Measurements from ENCODE around the gene MAML1. TPM values are rescaled to one million over a fixed set of nuclear protein-coding genes. Genes with fewer than 3 reads are reported as not detected.

The MAML1 gene
- total and polyA plus RNA-seq, 4 donors: 6.7 to 34.5 (median 20.5) TPM

- H3K36me3 ChIP-seq (ENCODE audit: control insufficient read depth in 4 of 4, insufficient read depth in 4 of 4, low read length in 4 of 4): peaks cover 0 to 16% (median 9%) of the 10 kb centered on the region in 4 donors
- peaks cover 0 to 2% (median 0%) of the 10 kb centered on the region in 4 donors for H3K9me3 ChIP-seq (ENCODE audit: control insufficient read depth in 4 of 4, insufficient read depth in 3 of 4, low read length in 3 of 4)
- peak overlapping the region in 1 of 2 donors; percentile 74 for H3K27ac ChIP-seq (ENCODE audit: low read depth in 1 of 2, low read length in 1 of 2)
- no peak overlapping the region for H3K4me3 ChIP-seq
- DNase-seq (peak; percentile 70 to 82 (median 75)), ATAC-seq (ENCODE audit: insufficient read depth, low FRiP score) (peak; percentile 67)
- TF ChIP-seq CTCF (IDR thresholded peaks at IDR 0.05; ENCODE audit: control extremely low read depth, extremely low read depth): peak; percentile 86
- 23 to 29% methylated on average over 10 of the region's 10 CpGs for WGBS, 2 donors
- H3K27me3 ChIP-seq (ENCODE audit: control insufficient read depth in 3 of 3, insufficient read depth in 3 of 3, low read length in 2 of 3): no peaks in the 10 kb centered on the region
- no peak overlapping the region for H3K9ac ChIP-seq (ENCODE audit: insufficient read depth in 1 of 2, low read length in 2 of 2)
- H3K4me1 ChIP-seq (ENCODE audit: control insufficient read depth in 5 of 5, insufficient read depth in 5 of 5, low read length in 5 of 5): peaks cover 0 to 21% (median 7%) of the 10 kb centered on the region in 5 donors
These were observed 30.8 kb downstream of the MAML1 start for GRCh38 chr5:179763215-179763945.

- H3K4me3 ChIP-seq: no peak overlapping the region
- H3K36me3 ChIP-seq (ENCODE audit: control insufficient read depth in 4 of 4, insufficient read depth in 4 of 4, low read length in 4 of 4): peaks cover 0 to 20% (median 10%) of the 10 kb centered on the region in 4 donors
- ATAC-seq (ENCODE audit: insufficient read depth, low FRiP score) (no peak), DNase-seq (no peak)
- H3K4me1 ChIP-seq (ENCODE audit: control insufficient read depth in 5 of 5, insufficient read depth in 5 of 5, low read length in 5 of 5): peaks cover 0 to 21% (median 7%) of the 10 kb centered on the region in 5 donors
- 73 to 77% methylated on average over 8 of the region's 8 CpGs for whole genome bisulfite sequencing, 2 donors
- peak overlapping the region in 1 of 2 donors; percentile 6 for H3K27ac ChIP-seq (ENCODE audit: low read depth in 1 of 2, low read length in 1 of 2)
- no peak overlapping the region for H3K9ac ChIP-seq (ENCODE audit: insufficient read depth in 1 of 2, low read length in 2 of 2)
- no peak for TF ChIP-seq CTCF (IDR thresholded peaks at IDR 0.05; ENCODE audit: control extremely low read depth, extremely low read depth)
- H3K27me3 ChIP-seq (ENCODE audit: control insufficient read depth in 3 of 3, insufficient read depth in 3 of 3, low read length in 2 of 3): no peaks in the 10 kb centered on the region
- H3K9me3 ChIP-seq (ENCODE audit: control insufficient read depth in 4 of 4, insufficient read depth in 3 of 4, low read length in 3 of 4): peaks cover 0 to 2% (median 0%) of the 10 kb centered on the region in 4 donors
These were observed 31.4 kb downstream of the MAML1 start for GRCh38 chr5:179764056-179764455.

- Histone ChIP-seq H3K27me3 (ENCODE audit: control insufficient read depth in 3 of 3, insufficient read depth in 3 of 3, low read length in 2 of 3) (no peaks in the 10 kb centered on the region), H3K36me3 (ENCODE audit: control insufficient read depth in 4 of 4, insufficient read depth in 4 of 4, low read length in 4 of 4) (peaks cover under 1 to 23% (median 20%) of the 10 kb centered on the region in 4 donors), H3K9me3 (ENCODE audit: control insufficient read depth in 4 of 4, insufficient read depth in 3 of 4, low read length in 3 of 4) (peaks cover 0 to 2% (median 0%) of the 10 kb centered on the region in 4 donors), H3K27ac (ENCODE audit: low read depth in 1 of 2, low read length in 1 of 2) (peak overlapping the region in 1 of 2 donors; percentile 74), H3K4me1 (ENCODE audit: control insufficient read depth in 5 of 5, insufficient read depth in 5 of 5, low read length in 5 of 5) (peaks cover 0 to 18% (median 7%) of the 10 kb centered on the region in 5 donors), H3K9ac (ENCODE audit: insufficient read depth in 1 of 2, low read length in 2 of 2) (no peak overlapping the region), H3K4me3 (no peak overlapping the region)
- ATAC-seq (ENCODE audit: insufficient read depth, low FRiP score): no peak
- DNase-seq: no peak
- no peak for TF ChIP-seq CTCF (IDR thresholded peaks at IDR 0.05; ENCODE audit: control extremely low read depth, extremely low read depth)
- 50 to 53% methylated on average over 13 of the region's 13 CpGs for WGBS, 2 donors
These were observed 32.8 kb downstream of the MAML1 start for GRCh38 chr5:179765400-179765799.
